Osteoblast (primary cell): ENCODE measurements around the gene IVD. TPM values are rescaled to one million over a fixed set of nuclear protein-coding genes. Genes with fewer than 3 reads are reported as not detected.
A peak's percentile ranks its signal among the peaks of the same experiment; 100 is the strongest.

Source experiments
- DNase-seq: peaks from one replicate; pipeline ENCODE4 v3.0.0; 2011; ENCODE audit warnings: low spot score, mixed read lengths; ENCODE audit not compliant: insufficient read length; ENCODE audit errors: missing footprints
- H2AFZ ChIP-seq: 2 replicates; pipeline ENCODE4 v1.6.0; 2011; ENCODE audit warnings: mild to moderate bottlenecking, low read length
- H3K27ac ChIP-seq: 2 replicates; pipeline ENCODE4 v1.5.1; 2011; ENCODE audit warnings: mild to moderate bottlenecking, low read depth, low read length, moderate library complexity
- H3K27me3 ChIP-seq: 2 replicates; pipeline ENCODE4 v1.6.0; 2012; ENCODE audit warnings: mild to moderate bottlenecking, control low read depth, inconsistent platforms, low read length, moderate library complexity; ENCODE audit not compliant: insufficient read depth
- H3K36me3 ChIP-seq: 2 replicates; pipeline ENCODE4 v1.5.1; 2011; ENCODE audit warnings: mild to moderate bottlenecking, low read length, control low read depth, moderate library complexity; ENCODE audit not compliant: insufficient read depth
- H3K4me1 ChIP-seq: 2 replicates; pipeline ENCODE4 v1.5.1; 2011; ENCODE audit warnings: mild to moderate bottlenecking, low read length, control low read depth, moderate library complexity; ENCODE audit not compliant: insufficient read depth
- H3K4me2 ChIP-seq: 2 replicates; pipeline ENCODE4 v1.6.0; 2011; ENCODE audit warnings: mild to moderate bottlenecking, low read length; ENCODE audit not compliant: insufficient read depth
- H3K4me3 ChIP-seq: fragments of 200-600 bp; sonication (generic); 3 replicates; pipeline ENCODE4 v1.5.1; 2012; ENCODE audit warnings: mild to moderate bottlenecking, low read length, inconsistent platforms; ENCODE audit not compliant: insufficient read depth
- H3K79me2 ChIP-seq: 2 replicates; pipeline ENCODE4 v1.6.0; 2012; ENCODE audit warnings: mild to moderate bottlenecking, low read length, control low read depth, inconsistent platforms; ENCODE audit not compliant: insufficient read depth
- H3K9me3 ChIP-seq: 2 replicates; pipeline ENCODE4 v1.5.1; 2011; ENCODE audit warnings: low read depth, low read length, control low read depth
- H4K20me1 ChIP-seq: 2 replicates; pipeline ENCODE4 v1.6.0; 2012; ENCODE audit warnings: mild to moderate bottlenecking, low read length, control low read depth; ENCODE audit not compliant: insufficient read depth
- CTCF ChIP-seq: IDR thresholded peaks from 2 replicates; pipeline ENCODE4 v1.5.1; 2011; ENCODE audit warnings: mild to moderate bottlenecking, low read depth, low read length, moderate library complexity; ENCODE audit errors: extremely low read depth
- total RNA-seq: library from RNA; depleted of rRNA; stranded (reverse); fragments of >200 nt; gene quantifications from 2 replicates; pipeline ENCODE4 v1.2.3, GENCODE V29; 2012

The IVD gene
- total RNA-seq, 1 donor, result 46.3 TPM

GRCh38 chr15:40424483-40425115 is 19.0 kb downstream of the IVD start:
- Histone ChIP-seq H3K9me3 (no peaks in the 10 kb centered on the region), H3K36me3 (no peaks in the 10 kb centered on the region), H3K4me3 (no peak overlapping the region), H3K4me1 (peaks cover 9% of the 10 kb centered on the region), H2AFZ (no peak overlapping the region), H3K79me2 (no peaks in the 10 kb centered on the region), H3K27me3 (peaks cover 5% of the 10 kb centered on the region), H4K20me1 (peaks cover 5% of the 10 kb centered on the region), H3K4me2 (no peak overlapping the region), H3K27ac (no peak overlapping the region)
- peak; percentile 32 for DNase-seq
- TF ChIP-seq CTCF, result no peak

GRCh38 chr15:40425681-40426080 is 20.1 kb downstream of the IVD start:
- DNase-seq, result no peak
- H3K9me3 ChIP-seq, result no peaks in the 10 kb centered on the region
- no peaks in the 10 kb centered on the region for H3K36me3 ChIP-seq
- no peak for TF ChIP-seq CTCF
- no peak overlapping the region for H3K4me3 ChIP-seq
- no peaks in the 10 kb centered on the region for H3K79me2 ChIP-seq
- no peak overlapping the region for H3K4me2 ChIP-seq
- H3K27ac ChIP-seq, result no peak overlapping the region
- H3K4me1 ChIP-seq, result peaks cover 11% of the 10 kb centered on the region
- no peak overlapping the region for H2AFZ ChIP-seq
- peaks cover 2% of the 10 kb centered on the region for H4K20me1 ChIP-seq
- H3K27me3 ChIP-seq, result peaks cover 14% of the 10 kb centered on the region

- no peaks in the 10 kb centered on the region for H3K79me2 ChIP-seq
- peak; percentile 8 for DNase-seq
- no peaks in the 10 kb centered on the region for H4K20me1 ChIP-seq
- peaks cover 2% of the 10 kb centered on the region for H3K4me1 ChIP-seq
- no peak overlapping the region for H3K4me2 ChIP-seq
- H3K27me3 ChIP-seq, result peaks cover 15% of the 10 kb centered on the region
- no peak overlapping the region for H3K27ac ChIP-seq
- no peaks in the 10 kb centered on the region for H3K9me3 ChIP-seq
- no peaks in the 10 kb centered on the region for H3K36me3 ChIP-seq
- H2AFZ ChIP-seq, result no peak overlapping the region
- no peak for TF ChIP-seq CTCF
- no peak overlapping the region for H3K4me3 ChIP-seq
Observed at GRCh38 chr15:40427188-40427587, 21.6 kb downstream of the IVD start.

- Histone ChIP-seq H3K27ac (no peak overlapping the region), H3K36me3 (no peaks in the 10 kb centered on the region), H3K4me1 (peaks cover 2% of the 10 kb centered on the region), H3K9me3 (no peaks in the 10 kb centered on the region), H3K4me2 (no peak overlapping the region), H4K20me1 (no peaks in the 10 kb centered on the region), H3K4me3 (no peak overlapping the region), H3K79me2 (no peaks in the 10 kb centered on the region), H3K27me3 (peaks cover 18% of the 10 kb centered on the region), H2AFZ (no peak overlapping the region)
- TF ChIP-seq CTCF, result no peak
- DNase-seq, result peak; percentile 50
Observed at GRCh38 chr15:40428185-40428584, 22.6 kb downstream of the IVD start.
